GM19099 (cell line): ENCODE data around the gene MRGPRX1.

ENCODE experiments used
- POLR2A ChIP-seq: IDR thresholded peaks from 3 replicates; pipeline ENCODE4 v1.6.1; 2011; ENCODE audit warnings: low read depth; ENCODE audit not compliant: insufficient read length; ENCODE audit errors: extremely low read depth

Gene MRGPRX1

DNA sequence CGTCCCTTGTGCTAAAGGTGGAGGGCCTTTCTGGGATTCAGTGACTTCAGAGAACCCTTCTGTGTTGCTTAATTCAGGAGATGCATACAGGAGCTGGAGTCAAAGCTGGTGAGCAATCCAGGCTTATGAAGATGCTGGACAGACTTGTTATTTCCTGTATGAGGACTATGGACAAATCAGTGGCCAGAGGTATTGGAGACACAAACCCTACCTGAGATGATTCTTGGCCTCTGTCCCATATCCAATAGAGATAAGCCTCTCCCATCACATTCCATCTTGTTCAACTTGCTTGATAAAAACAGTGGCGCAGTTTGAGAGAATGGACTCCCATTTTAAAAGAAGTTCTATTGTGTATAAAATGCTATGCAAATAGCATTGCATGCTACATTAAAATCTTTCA is at the start of gene MRGPRX1:
Gene MRGPRX1, minus strand, starts transcription at position 101 of the 400 bp plus-strand sequence. CDS start 4,630 bp downstream, outside the sequence.
- TF ChIP-seq POLR2A: no peak

DNA sequence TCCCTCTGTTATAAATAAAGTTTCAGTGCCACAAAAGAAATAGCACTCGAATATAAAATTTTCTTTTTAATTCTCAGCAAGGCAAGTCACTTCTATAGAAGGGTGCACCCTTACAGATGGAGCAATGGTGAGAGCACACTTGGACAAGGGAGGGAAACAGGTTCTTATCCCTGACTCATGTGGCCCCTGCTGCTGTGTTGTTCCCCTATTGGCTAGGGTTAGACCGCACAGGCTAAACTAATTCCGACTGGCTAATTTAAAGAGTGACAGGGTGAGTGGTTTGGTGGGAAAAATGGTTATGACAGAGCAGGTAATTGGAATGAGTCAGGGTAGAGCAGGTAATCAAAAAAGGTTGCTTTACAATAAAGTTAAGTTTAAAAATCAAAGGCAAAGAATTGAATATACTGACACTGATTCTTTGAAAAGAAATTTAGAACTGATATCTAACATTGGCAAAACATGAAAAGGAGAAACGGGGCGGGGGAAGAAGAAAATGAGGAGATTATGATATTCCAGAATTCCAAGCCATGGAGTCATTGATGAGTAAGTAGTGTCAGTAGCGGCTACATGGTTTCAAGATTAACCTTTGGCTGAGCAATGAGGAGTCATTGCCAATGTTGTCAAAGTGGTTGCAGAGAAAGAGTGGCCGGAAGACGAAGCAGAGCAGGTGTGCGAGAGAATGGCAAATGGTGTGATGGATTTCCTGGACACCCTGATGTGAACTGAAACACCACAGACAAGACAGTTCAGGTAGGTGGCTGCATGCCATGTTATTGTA is 48.4 kb upstream of the MRGPRX1 start:
- no peak for TF ChIP-seq POLR2A

DNA sequence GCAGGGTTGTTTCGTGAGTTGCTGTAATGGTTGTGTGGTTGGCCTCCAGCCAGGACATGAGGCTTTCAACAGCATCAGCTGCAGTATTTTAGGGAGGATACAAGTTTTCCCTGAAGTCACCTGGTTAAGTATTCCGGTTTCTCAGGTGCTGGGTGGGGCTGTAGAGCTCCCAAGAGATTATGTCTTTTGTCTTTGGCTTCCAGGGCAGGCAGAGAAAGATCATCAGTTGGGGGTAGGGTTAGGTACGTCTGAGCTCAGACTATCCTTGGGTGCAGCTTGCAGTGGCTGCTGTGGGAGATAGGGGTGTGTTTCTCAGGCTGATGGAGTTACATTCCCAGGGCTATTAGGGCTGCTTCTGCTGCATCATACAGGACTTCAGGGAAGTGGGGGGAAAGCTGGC is 47.5 kb upstream of the MRGPRX1 start:
- no peak for TF ChIP-seq POLR2A

DNA sequence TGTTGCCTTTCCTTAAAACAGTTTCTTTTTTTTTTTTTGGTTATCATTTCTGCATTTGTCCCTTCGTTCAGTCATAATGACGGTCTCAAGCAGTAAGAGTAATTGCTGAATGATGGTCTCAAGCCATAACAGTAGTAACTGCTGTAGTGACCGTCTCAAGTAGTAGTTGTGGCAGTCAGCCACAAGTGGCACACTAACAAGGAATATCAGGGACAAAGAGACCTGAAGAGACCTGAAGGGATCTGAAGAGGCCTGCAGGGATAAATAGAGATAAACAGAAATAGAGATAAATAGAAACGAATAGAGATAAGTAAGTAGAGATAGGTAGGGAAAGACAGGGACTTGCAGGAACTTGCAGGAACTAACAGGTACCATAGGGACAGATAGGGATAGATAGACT is 42.7 kb upstream of the MRGPRX1 start:
- no peak for TF ChIP-seq POLR2A

DNA sequence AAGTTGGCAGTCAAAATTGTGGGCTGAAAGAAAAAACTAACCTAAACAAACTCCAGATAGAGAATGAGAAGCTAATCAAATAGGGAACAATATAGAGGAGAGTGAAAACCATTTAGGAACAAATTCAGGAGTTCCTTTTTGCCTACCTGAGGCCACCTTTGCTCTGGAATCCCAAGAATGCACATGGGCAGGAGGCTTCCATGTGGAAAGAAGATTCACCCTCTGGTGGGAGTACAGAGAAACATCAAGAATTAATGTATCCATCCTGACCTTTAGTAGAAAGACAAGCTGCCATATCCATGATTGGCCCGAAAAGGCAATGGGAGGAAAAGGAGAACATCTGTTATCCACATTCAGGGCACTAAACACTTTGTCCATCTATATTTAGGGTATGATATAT is 35.0 kb upstream of the MRGPRX1 start:
- TF ChIP-seq POLR2A: no peak

DNA sequence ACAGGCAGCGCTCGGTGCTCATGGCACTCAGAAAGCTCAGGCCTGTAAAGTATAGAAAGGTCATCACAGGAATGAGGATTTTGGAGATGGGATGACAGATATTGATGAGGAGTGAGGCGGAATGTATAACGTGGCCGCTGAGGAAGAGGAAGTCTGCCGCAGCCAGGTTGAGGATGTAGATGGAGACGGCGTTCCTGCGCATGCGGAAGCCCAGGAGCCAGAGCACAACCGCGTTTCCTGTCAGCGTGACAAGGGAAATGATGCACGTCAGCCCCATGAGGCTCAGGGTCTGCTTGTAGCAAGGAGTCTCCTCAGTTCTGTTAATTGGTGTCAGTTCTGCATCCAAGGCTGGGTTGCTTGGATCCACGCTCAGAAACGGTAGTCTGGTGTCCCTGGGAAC is 33.1 kb upstream of the MRGPRX1 start:
- TF ChIP-seq POLR2A: no peak

DNA sequence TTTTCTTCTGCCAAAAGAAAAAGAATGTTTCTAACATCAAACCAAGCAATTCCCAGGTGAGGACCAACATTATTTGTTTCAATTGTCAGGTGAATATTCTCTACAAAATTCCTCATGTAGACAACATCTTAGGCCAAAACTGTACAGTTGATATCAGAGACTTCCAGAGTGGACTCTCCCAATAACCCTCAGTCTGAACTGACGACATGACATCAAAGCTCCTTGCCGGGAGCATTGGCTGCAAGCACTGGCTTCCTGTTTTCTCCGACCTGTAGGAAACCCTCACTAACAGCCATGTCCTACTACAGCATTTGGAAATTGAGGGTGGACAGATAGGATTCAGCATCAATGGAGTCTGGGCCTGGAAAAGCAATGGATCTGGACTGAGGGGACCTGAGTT is 30.5 kb upstream of the MRGPRX1 start:
- no peak for TF ChIP-seq POLR2A

DNA sequence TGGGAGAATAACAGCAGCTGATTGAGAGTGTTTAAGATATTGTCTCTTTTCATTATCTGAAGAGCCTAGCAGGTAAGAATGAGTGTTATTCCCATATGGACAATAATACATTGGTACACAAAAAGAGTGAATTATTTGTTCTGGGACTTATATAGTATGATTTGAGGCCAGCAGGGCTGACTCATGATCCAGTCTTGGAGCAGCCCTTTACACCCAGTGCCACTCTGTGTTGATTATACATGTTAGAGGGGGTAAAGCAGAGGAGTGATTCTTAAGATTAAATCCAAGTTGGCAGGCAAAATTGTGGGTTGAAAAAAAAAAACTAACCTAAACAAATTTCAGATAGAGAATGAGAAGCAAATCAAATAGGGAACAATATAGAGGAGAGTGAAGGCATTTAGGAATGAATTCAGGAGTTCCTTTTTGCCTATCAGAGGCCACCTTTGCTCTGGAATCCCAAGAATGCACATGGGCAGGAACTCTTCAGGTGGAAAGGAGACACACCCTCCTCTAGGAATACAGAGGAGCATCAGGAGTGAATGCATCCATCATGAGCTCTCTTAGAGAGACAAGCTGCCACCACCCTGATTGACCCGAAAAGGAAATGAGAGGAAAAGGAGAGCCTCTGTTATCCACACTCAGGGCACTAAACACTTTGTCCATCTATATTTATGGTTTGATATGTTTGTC is 19.2 kb upstream of the MRGPRX1 start:
- no peak for TF ChIP-seq POLR2A

DNA sequence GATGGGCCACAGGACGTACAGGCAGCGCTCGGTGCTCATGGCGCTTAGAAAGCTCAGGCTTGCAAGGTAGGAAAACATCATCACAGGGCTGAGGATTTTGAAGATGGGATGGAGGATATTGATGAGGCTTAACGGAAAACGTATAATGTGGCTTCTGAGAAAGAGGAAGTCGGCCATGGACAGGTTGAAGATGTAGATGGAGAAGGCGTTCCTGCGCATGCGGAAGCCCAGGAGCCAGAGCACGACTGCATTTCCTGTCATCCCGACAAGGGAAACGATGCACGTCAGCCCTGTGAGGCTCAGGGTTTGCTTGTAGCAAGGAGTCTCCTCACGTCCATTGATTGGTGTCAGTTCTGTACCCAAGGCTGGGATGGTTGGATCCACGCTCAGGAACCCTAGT is 17.4 kb upstream of the MRGPRX1 start:
- TF ChIP-seq POLR2A: no peak

DNA sequence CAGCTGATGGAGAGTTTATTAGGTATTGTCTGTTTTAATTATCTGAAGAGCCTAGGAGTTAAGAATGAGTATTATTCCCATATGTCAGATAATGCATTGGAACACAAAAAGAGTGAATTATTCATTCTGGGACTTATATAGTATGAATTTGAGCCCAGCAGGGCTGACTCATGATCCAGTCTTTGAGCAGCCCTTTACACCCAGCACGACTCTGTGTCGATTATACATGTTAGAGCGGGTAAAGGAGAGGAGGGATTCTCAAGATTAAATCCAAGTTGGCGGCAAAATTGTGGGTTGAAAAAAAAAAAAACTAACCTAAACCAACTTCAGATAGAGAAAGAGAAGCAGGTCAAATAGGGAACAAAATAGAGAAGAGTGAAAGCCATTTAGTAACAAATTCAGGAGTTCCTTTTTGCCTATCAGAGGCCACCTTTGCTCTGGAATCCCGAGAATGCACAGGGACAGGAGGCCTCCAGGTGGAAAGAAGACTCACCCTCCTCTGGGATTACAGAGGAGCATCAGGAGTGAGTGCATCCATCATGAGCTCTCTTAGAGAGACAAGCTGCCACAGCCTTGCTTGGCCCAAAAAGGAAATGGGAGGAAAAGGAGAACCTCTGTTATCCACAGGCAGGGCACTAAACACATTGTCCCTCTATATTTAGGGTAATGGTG is 3.1 kb downstream of the MRGPRX1 start:
- no peak for TF ChIP-seq POLR2A

DNA sequence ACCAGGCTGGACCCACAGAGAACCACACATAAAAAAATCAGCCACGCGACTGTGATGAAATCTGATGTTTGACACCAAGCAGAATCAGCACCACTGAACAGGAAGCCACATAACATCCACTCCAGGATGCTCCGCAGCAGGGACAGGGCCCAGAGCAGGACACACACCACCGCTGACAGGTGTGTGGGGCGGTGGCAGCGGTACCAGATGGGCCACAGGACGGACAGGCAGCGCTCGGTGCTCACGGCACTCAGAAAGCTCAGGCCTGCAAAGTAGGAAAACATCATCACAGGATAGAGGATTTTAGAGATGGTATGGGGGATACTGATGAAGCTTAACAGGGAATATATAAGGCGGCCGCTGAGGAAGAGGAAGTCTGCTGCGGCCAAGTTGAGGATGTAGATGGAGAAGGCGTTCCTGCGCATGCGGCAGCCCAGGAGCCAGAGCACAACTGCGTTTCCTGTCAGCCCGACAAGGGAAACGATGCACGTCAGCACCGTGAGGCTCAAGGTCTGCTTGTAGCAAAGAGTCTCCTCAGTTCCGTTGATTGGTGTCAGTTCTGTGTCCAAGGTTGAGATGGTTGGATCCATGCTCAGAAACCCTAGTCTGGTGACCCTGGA is 4.9 kb downstream of the MRGPRX1 start:
- TF ChIP-seq POLR2A: no peak

DNA sequence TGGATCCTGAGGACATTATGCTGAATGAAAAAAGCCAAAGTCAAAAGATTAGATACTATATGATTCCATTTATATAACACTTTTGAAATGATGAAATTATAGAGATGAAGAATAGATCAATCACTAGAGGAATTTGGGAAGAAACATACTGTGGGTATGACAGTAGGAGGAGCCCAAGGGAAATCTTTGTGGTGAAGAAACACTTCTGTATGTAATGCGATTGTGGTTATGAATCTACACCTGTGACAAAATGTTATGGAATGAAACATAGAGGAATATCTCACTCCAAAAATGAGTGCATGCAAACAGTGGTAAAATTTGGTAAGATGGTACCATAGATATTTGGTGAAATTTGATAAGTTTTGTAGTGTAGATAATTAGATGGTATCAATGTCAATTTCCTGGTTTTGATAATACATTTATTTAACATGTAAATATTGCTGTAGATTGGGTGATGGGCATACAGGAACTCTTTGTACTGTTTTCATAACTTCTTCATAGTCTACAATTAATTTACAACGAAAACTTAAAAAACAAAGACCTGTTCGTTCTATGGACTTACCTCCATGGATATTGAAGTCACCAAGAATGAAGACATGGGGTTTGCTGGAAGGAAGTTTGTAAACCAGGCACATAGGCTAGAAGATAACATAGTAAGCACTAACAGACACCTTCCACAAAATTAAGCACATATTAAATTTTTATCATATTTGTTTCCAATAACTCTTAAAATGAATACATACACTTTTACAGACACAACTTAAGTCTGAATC is 11.5 kb downstream of the MRGPRX1 start:
- TF ChIP-seq POLR2A: no peak

DNA sequence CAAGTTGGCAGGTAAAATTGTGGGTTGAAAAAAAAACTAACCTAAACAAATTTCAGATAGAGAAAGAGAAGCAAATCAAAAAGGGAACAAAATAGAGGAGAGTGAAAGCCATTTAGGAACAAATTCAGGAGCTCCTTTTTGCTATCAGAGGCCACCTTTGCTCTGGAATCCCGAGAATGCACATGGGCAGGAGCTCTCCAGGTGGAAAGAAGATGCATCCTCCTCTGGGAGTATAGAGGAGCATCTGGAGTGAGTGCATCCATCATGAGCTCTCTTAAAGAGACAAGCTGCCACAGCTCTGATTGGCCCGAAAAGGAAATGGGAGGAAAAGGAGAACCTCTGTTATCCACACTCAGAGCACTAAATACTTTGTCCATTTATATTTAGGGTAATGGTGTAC is 26.3 kb downstream of the MRGPRX1 start:
- TF ChIP-seq POLR2A: no peak

DNA sequence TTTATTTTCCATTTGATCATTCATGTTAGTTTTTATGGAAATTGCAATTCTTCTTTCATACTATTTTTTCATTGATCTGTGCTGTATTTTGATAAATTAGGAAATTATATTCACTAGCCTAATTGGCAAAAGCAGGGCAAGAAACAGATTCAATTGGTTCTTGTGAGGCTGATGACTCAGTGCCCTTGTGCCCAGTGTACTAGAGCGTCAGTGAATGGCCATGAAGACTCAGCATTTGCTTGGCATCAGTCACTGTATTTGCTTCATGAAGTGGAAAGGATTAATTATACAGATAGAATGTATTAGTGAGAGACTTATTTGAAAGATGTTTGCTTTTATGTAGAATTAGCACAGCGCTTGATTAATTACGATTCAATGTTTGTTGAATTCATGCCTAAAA is 31.8 kb downstream of the MRGPRX1 start:
- TF ChIP-seq POLR2A: no peak

DNA sequence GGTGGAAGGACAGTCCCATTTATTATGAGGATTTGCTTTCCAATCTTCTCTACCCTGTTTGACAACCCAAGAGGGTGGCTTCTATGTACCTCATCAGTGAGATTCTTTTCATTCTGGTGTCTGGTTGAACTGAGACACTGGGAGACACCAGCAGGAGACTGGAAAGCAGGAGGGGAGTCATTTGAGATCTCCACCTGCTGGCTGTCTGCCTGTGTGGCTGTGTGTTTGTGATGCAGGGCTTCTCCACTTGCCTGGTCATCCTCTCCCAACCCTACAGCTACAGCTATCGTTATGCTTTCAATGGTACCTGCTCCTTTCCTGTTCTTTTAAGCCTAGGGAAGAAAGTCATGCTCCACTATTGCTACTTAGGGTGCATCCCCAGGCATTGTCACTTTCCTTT is 48.6 kb downstream of the MRGPRX1 start:
- no peak for TF ChIP-seq POLR2A
